Measurements from ENCODE around the gene WNK3.

WNK3 gene

DNA sequence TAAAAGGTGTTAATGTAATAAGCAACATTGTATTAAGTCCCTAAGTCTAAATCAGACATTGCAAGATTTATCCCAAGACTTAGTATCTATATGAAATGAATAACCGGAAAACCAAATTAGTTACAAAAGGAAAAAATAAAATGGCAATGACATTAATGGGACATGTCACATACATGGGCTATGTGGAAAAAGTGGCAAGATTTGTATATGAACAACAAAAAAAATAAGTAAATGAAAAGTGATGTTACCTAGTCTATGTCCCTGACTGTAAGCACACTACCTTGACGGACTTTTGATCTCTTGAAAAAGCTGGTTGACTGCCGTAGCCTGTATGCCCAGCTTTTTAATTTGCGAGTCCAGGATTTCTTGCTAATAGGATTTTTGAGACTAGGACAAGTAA, 119.3 kb downstream of the WNK3 start:
- no peak for DNase-seq (ENCODE audit: low read depth, low spot score)

GRCh38 chrX:54237014-54237413, 120.8 kb downstream of the WNK3 start:
- DNase-seq (ENCODE audit: low read depth, low spot score), result no peak

DNA sequence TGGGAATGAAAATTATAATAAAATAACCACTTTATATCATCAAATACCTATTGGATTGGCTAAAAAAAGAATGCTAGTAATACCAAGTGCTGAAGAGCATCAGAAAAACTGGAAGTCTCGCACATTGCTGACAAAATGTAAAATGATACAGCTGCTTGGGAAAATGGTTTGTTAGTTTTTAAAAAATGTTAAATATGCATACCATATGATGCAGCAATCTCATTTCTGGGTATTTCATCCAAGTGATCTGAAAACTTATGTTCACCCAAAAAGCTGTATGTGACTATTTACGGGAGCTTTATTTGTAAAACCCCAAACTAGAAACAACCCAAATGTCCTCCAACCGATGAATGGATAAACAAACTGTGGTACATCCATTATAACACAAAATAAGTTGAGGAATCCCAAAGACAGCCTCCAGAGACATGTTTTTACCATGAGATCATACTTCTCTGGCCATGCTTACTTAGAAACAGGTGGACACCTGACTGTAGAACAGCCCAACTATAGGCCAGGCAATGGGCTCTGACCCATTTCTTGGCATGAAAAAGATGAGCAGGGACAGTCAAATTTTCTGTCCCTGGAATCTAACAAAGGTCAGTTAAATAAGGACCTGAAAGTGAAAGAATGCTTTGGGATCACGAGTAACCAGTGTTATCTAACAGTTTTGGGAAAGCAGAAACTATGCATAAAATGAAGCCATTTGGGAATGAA, 127.3 kb downstream of the WNK3 start:
- DNase-seq (ENCODE audit: low read depth, low spot score), result no peak

DNA sequence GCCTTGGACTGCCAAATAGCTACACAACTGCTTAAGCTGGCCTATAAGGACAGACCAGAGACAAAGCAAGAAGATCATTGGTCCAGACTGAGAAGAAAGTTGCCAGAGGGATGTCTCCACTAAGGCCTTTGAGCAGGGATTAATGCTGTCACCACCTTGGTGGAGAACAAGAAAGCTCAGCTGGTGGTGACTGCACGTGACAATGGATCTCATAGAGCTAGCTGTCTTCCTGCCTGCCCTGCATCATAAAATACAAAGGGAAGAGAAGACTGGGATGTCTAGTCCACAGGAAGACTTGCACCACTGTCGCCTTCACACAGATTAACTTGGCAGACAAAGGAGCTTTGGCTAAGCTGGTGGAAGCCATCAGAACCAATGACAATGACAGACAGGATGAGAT, 134.3 kb downstream of the WNK3 start:
- no peak for DNase-seq (ENCODE audit: low read depth, low spot score)

DNA sequence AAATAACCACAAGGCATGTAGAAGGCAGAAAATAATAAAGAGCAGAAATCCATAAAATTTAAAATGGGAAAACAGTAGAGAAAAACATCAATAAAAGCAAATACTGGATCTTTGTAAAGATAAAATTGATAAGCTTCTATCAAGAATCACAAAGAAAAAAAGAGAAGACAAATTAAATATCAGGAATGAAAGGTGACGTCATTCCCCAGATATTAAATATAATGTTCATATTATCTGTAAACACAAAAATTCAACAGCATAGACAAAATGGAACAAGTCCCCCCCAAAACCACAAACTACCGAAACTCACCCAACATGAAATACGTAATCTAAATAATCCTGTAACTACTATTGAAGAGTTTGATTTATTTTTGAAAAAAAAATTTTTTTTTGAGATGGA, 144.2 kb downstream of the WNK3 start:
- DNase-seq (ENCODE audit: low read depth, low spot score), result no peak

- no peak for DNase-seq (ENCODE audit: low read depth, low spot score)
These were observed 149.3 kb downstream of the WNK3 start for GRCh38 chrX:54208531-54208930.

- DNase-seq (ENCODE audit: low read depth, low spot score), result no peak
These were observed 159.6 kb downstream of the WNK3 start for GRCh38 chrX:54198262-54198661.

GRCh38 chrX:54194982-54195588, 162.8 kb downstream of the WNK3 start:
- DNase-seq (ENCODE audit: low read depth, low spot score), result no peak

GRCh38 chrX:54193085-54193821, 164.6 kb downstream of the WNK3 start:
- DNase-seq (ENCODE audit: low read depth, low spot score), result no peak

- no peak for DNase-seq (ENCODE audit: low read depth, low spot score)
These were observed 173.4 kb downstream of the WNK3 start for GRCh38 chrX:54184474-54184873.

DNA sequence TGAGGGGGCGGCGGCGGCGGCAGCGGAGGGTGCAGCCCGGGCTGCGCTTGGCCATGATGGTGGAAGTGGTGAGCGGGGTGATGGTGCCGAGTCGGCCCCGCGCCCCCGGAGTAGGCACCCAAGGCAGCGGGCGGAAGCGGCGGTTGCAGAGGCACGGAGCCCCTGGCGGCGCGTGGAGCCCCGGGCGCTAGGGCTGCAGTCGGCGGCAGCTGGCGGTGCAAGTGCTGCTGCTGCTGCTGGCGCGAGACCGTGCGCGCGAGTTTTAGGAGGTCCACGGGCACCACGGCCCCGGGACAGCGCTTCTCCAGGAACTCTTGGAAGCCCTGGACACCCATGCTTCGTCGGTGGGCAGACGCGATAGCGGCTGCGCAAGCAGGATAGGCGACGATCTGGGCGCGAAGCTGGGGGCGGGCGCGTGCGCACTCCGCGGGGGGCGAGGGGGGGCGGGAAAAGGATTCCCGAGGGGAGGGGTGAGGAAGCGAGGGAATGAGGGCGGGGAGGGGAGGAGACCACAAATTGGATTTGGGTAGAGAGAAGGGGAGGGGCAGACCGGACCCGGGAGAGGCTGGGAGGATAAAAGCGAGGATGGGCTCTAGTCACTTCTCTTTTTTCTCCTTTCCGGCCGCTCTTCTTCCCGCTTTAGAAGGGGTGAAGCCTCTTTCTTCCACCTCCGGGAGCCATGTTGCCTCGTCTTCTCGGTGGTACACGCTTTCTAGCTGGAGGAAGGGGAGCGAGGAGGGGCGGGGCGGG, 174.8 kb downstream of the WNK3 start, which contains the start of gene FAM120C:
FAM120C (minus strand) TSS at position 391 of the 750 bp plus-strand sequence; CDS start at position 335, 56 bp downstream.
- DNase-seq (ENCODE audit: low read depth, low spot score), result peak; percentile 23

DNA sequence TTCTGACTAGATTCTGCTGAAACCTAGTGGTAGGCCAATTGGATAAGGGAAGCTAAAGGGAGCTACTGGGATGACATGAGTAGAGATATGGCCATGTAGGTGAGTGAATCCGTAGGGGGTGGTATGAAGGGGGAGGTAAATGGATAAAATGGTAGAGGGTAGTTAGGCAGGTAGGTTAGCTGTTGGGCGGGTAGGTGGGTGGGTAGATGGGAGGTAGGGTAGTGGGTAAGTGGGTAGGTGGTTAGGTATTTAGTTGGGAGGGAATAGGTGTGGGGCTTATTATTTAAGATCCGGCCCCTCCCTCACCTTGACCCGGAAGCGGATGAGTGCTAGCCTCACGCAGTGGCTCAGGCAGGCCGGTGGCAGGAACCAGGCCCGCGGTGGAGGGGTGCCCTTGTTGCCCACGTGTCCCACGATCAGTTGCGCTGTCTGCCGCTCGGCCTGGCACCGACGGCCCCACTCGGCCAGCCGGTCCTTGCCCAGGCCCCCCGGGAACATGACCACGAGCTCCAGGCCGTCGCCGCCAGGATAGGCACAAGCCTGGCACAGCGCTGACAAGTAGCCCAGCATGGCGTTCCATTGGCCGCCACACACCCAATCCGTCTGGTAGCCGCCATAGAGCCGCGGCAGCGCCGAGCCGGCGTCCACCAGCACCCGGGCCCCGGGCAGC, 175.5 kb downstream of the WNK3 start:
- DNase-seq (ENCODE audit: low read depth, low spot score), result peak; percentile 34

GRCh38 chrX:54181202-54181953, 176.5 kb downstream of the WNK3 start:
- DNase-seq (ENCODE audit: low read depth, low spot score), result no peak

- DNase-seq (ENCODE audit: low read depth, low spot score), result no peak
These were observed 177.4 kb downstream of the WNK3 start for GRCh38 chrX:54180403-54180802.

- no peak for DNase-seq (ENCODE audit: low read depth, low spot score)
These were observed 179.5 kb downstream of the WNK3 start for GRCh38 chrX:54178100-54178940.

DNA sequence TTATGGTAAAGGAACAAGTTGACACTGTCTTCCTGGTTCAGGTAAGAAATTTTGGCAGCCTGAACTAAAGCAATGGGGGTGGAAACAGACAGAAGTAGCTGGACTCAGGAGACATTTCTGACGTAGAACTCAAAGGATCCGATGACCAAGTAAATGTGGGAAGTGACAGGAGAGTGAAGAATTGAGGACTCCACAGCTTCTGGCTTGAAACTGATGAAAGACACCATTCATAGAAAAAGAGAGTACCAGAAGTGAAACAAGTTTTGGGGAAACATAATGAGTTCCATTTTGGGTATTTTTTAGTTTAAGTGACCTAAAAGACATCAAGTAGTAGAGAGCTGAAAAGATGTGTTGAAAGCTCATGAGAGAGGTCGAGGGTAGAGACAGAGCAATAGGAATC, 180.5 kb downstream of the WNK3 start:
- no peak for DNase-seq (ENCODE audit: low read depth, low spot score)

GRCh38 chrX:54173791-54174190, 184.1 kb downstream of the WNK3 start:
- no peak for DNase-seq (ENCODE audit: low read depth, low spot score)

DNA sequence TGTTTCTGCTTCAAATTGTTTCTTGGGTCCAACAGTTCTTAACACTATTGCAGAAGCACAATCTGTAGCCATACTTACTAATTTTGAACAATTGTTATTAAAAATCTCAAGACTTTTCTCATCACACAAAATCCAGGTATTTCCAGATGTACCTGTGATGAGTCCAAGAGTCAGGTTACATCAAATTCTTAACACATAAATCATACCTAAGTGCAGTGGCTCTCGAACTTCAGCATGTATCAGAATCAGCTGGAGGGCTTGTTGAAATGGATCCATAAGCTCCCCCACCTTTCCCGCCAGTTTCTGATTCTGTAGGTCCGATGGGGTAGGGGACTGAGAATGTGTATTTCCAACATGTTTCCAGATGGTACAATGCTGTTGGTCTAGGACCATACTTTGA, 185.4 kb downstream of the WNK3 start:
- DNase-seq (ENCODE audit: low read depth, low spot score), result no peak

- DNase-seq (ENCODE audit: low read depth, low spot score), result no peak
These were observed 186.2 kb downstream of the WNK3 start for GRCh38 chrX:54171527-54172250.
